RPMI8226 (cell line): Measurements from ENCODE around the gene MYZAP.

Experiments used
- DNase-seq: peaks from one replicate; pipeline ENCODE4 v3.0.0-alpha.2; 2015

Gene MYZAP

GRCh38 chr15:57705746-57706404, 114.2 kb downstream of the MYZAP start:
- no peak for DNase-seq

GRCh38 chr15:57706405-57707209, 114.9 kb downstream of the MYZAP start, which contains the start of gene POLR2M:
Gene POLR2M (plus strand): TSS chr15:57706714. CDS start chr15:57706843, 129 bp downstream.
- DNase-seq, result peak; percentile 99

- DNase-seq, result no peak
Observed at GRCh38 chr15:57708047-57708446, 116.3 kb downstream of the MYZAP start.

GRCh38 chr15:57718309-57718708, 126.6 kb downstream of the MYZAP start:
- no peak for DNase-seq

GRCh38 chr15:57720867-57721266, 129.2 kb downstream of the MYZAP start:
- DNase-seq, result no peak

- no peak for DNase-seq
Observed at GRCh38 chr15:57726411-57726810, 134.7 kb downstream of the MYZAP start.

- no peak for DNase-seq
Observed at GRCh38 chr15:57727031-57727430, 135.3 kb downstream of the MYZAP start.

- DNase-seq, result no peak
Observed at GRCh38 chr15:57728436-57728835, 136.7 kb downstream of the MYZAP start.

GRCh38 chr15:57730876-57731275, 139.2 kb downstream of the MYZAP start:
- DNase-seq, result no peak

GRCh38 chr15:57731530-57732103, 139.9 kb downstream of the MYZAP start:
- DNase-seq, result no peak

GRCh38 chr15:57732526-57733331, 141.0 kb downstream of the MYZAP start:
- DNase-seq, result peak; percentile 79

GRCh38 chr15:57734860-57735259, 143.2 kb downstream of the MYZAP start:
- DNase-seq, result no peak
